ENCODE results near the gene ANKH.

Gene ANKH

GRCh38 chr5:14665949-14666348, 205.6 kb downstream of the ANKH start:
- no peak for DNase-seq (ENCODE audit: low read depth, low spot score)

- no peak for DNase-seq (ENCODE audit: low read depth, low spot score)
These were observed 206.3 kb downstream of the ANKH start for GRCh38 chr5:14665101-14665822.

- DNase-seq (ENCODE audit: low read depth, low spot score) = peak; percentile 71
These were observed 207.1 kb downstream of the ANKH start, which contains the start of gene OTULIN for GRCh38 chr5:14664270-14665100. Gene OTULIN (plus strand): TSS chr5:14664718. CDS start chr5:14664826, 108 bp downstream.

- DNase-seq (ENCODE audit: low read depth, low spot score) = no peak
These were observed 207.8 kb downstream of the ANKH start for GRCh38 chr5:14663734-14664269.

- no peak for DNase-seq (ENCODE audit: low read depth, low spot score)
These were observed 208.8 kb downstream of the ANKH start for GRCh38 chr5:14662721-14663260.

- DNase-seq (ENCODE audit: low read depth, low spot score) = no peak
These were observed 210.7 kb downstream of the ANKH start for GRCh38 chr5:14660833-14661232.

- DNase-seq (ENCODE audit: low read depth, low spot score) = no peak
These were observed 211.6 kb downstream of the ANKH start for GRCh38 chr5:14659821-14660607.

- DNase-seq (ENCODE audit: low read depth, low spot score) = no peak
These were observed 214.7 kb downstream of the ANKH start for GRCh38 chr5:14656898-14657297.

- no peak for DNase-seq (ENCODE audit: low read depth, low spot score)
These were observed 216.3 kb downstream of the ANKH start for GRCh38 chr5:14655146-14655741.
